HG03457 (cell line): Measurements from ENCODE around the gene TCAIM.

Experiments used
- ATAC-seq: cut with Tn5 transposase; IDR thresholded peaks from one replicate; pipeline ENCODE4 v1.9.1; 2021; ENCODE audit warnings: moderate number of reproducible peaks; ENCODE audit not compliant: unreplicated experiment

The TCAIM gene

GRCh38 chr3:44442596-44443309 lies 104.2 kb downstream of the TCAIM start:
- ATAC-seq, result no peak

- no peak for ATAC-seq
Observed at GRCh38 chr3:44444437-44444836, 105.9 kb downstream of the TCAIM start.

GRCh38 chr3:44444896-44445691 lies 106.5 kb downstream of the TCAIM start:
- ATAC-seq, result no peak

GRCh38 chr3:44445786-44446185 lies 107.2 kb downstream of the TCAIM start:
- ATAC-seq, result no peak

- ATAC-seq, result no peak
Observed at GRCh38 chr3:44446929-44447328, 108.4 kb downstream of the TCAIM start.

GRCh38 chr3:44451441-44451840 lies 112.9 kb downstream of the TCAIM start:
- no peak for ATAC-seq

- no peak for ATAC-seq
Observed at GRCh38 chr3:44454258-44454657, 115.7 kb downstream of the TCAIM start.

GRCh38 chr3:44455318-44455717 lies 116.8 kb downstream of the TCAIM start:
- ATAC-seq, result no peak
